PFSK-1 (cell line): Measurements from ENCODE around the gene NABP1.

Experiments used
- FOXP2 ChIP-seq: optimal IDR thresholded peaks from 2 replicates; pipeline ENCODE3; 2011; ENCODE audit warnings: borderline replicate concordance, control low read depth, inconsistent platforms; ENCODE audit not compliant: insufficient read depth; ENCODE audit errors: extremely low read length, extremely low read depth
- POLR2AphosphoS5 ChIP-seq: IDR thresholded peaks from 2 replicates; pipeline ENCODE4 v1.6.1; 2012; ENCODE audit warnings: low read depth, mild to moderate bottlenecking, control low read depth, low read length, moderate library complexity
- SIN3A ChIP-seq: IDR thresholded peaks from 2 replicates; pipeline ENCODE4 v1.6.1; 2012; ENCODE audit warnings: mild to moderate bottlenecking, low read length, moderate library complexity, borderline replicate concordance; ENCODE audit not compliant: insufficient read depth
- TAF1 ChIP-seq: IDR thresholded peaks from 2 replicates; pipeline ENCODE4 v1.6.1; 2012; ENCODE audit warnings: low read length, control low read depth, borderline replicate concordance; ENCODE audit not compliant: insufficient read depth
- TF ChIP-seq, protein P1 (sequence below), 2 experiments: IDR thresholded peaks; 2 replicates each; pipeline versions ENCODE4 v1.6.1 to v1.8.0; 2011 to 2012; ENCODE audit warnings: low read depth in 2 of 2, low read length in 2 of 2, control low read depth in 1 of 2, inconsistent platforms in 1 of 2, mild to moderate bottlenecking in 1 of 2, moderate library complexity in 1 of 2; ENCODE audit not compliant: insufficient read depth in 1 of 2

Gene NABP1

DNA sequence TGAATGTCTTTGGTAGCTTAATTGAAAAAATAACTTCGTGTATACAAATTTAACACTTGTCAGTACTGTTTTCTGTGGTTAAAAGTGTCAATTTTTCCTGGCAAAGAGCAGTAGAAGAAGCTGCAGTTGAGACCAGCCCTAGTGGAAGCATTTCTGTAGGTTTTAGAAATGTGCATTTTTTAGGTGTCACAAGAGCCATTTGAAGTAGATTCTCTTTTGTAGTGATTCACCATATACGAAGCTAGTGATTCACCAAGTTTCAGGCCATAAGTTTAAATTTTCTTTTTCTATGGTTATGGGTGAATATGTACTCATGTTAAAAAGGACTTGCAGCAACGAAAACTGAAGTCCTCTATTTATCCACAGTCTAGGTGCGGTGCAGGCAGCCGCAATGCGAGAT is 4.2 kb downstream of the NABP1 start:
- TF ChIP-seq FOXP2 (no peak), TAF1 (no peak), POLR2AphosphoS5 (no peak), SIN3A (no peak)
- TF ChIP-seq, protein P1, sequence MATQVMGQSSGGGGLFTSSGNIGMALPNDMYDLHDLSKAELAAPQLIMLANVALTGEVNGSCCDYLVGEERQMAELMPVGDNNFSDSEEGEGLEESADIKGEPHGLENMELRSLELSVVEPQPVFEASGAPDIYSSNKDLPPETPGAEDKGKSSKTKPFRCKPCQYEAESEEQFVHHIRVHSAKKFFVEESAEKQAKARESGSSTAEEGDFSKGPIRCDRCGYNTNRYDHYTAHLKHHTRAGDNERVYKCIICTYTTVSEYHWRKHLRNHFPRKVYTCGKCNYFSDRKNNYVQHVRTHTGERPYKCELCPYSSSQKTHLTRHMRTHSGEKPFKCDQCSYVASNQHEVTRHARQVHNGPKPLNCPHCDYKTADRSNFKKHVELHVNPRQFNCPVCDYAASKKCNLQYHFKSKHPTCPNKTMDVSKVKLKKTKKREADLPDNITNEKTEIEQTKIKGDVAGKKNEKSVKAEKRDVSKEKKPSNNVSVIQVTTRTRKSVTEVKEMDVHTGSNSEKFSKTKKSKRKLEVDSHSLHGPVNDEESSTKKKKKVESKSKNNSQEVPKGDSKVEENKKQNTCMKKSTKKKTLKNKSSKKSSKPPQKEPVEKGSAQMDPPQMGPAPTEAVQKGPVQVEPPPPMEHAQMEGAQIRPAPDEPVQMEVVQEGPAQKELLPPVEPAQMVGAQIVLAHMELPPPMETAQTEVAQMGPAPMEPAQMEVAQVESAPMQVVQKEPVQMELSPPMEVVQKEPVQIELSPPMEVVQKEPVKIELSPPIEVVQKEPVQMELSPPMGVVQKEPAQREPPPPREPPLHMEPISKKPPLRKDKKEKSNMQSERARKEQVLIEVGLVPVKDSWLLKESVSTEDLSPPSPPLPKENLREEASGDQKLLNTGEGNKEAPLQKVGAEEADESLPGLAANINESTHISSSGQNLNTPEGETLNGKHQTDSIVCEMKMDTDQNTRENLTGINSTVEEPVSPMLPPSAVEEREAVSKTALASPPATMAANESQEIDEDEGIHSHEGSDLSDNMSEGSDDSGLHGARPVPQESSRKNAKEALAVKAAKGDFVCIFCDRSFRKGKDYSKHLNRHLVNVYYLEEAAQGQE (IDR thresholded peaks at IDR 0.05; ENCODE audit: insufficient read depth in 1 of 2, low read depth in 2 of 2, low read length in 2 of 2): no peak

DNA sequence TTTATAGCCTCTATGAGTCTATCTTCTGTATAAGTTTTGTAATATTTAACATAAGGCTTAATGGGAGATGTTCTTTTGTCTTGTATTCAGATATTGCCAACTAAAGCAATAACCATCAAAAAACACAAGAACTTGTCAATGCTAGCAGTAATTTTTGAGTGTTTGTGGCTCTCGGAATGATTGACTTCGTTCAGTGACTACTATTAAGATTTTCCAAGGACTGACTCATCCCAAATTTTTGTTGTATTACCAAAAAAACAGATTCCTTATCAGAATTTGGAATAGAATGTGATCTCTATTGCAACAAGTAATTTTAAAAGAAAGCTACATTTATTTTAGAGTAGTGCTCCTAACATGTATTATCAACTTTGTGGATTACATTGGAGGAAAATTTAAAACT is 8.1 kb downstream of the NABP1 start:
- TF ChIP-seq, protein P1 (IDR thresholded peaks at IDR 0.05; ENCODE audit: insufficient read depth in 1 of 2, low read depth in 2 of 2, low read length in 2 of 2): no peak
- TF ChIP-seq FOXP2 (no peak), SIN3A (no peak), POLR2AphosphoS5 (no peak), TAF1 (no peak)

DNA sequence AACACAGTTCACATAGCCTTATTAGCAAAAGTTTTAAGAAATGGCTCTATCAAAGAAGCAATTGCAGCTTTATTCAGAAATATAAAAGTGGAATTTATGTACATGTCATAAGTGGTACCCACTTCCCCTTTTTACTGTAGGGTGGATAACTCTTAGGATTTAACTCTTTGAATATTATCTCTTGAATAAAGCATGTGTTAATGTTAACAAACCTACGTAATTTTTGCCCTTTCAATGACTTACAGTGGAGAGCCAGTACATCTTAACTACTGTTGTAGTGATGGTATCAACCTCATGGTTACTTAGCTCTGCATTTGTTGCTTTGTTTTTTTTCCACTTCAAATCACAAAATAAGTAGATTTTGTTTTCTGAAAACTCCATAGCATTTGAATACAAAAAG is 8.8 kb downstream of the NABP1 start:
- TF ChIP-seq, protein P1 (IDR thresholded peaks at IDR 0.05; ENCODE audit: insufficient read depth in 1 of 2, low read depth in 2 of 2, low read length in 2 of 2): no peak
- no peak for TF ChIP-seq POLR2AphosphoS5
- no peak for TF ChIP-seq SIN3A

DNA sequence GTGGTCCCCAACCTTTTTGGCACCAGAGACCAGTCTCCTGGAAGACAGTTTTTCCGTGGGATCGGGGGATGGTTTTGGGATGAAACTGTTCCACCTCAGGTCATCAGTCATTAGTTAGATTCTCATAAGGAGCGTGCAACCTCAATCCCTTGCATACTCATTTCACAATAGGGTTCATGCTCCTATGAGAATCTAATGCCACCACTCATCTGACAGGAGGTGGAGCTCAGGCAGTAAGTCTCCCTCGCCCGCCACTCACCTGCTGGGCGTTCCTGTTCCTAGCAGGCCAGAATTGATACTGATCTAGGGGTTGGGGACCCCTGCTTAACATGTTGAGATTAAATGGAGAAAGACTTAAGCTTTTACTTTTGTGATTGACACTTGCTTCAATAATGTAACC is 9.9 kb downstream of the NABP1 start:
- TF ChIP-seq FOXP2 (no peak), SIN3A (no peak)

DNA sequence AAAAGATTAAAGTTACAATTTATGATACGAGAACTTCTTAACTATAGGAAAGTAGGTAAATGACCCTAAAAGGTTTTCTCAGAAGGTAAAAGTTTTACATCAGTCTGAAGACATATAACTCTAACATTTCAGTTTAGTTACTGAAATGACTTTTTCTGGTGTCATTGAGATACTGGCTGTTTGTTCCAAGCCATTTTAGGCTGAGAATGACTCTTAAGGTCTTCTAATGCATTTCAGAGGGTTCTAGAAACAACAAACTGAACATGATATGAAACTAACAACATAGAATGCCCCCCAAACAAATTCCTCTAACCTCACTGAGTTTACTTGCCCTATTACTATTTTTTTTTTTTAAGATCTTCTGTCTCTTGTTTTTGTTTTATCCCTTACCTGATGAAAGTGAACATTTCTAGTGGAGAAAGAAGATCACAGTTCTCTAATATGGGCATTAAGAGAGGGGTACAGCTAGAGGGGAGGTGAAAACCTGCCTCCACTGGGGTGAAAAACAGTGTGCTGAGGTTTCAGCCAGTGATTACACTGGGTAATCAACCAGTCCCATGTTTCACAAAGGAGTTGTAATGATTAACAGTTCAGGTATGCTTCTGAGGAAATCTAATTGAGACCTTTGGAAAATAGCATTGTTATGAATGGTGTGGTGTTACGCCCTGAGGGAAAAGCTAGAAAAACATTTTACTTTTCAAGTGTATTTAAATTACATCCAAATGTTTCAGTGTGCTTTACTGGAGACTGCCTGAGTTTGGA is 11.2 kb downstream of the NABP1 start:
- TF ChIP-seq TAF1: no peak
- no peak for TF ChIP-seq FOXP2
- TF ChIP-seq, protein P1 (IDR thresholded peaks at IDR 0.05; ENCODE audit: insufficient read depth in 1 of 2, low read depth in 2 of 2, low read length in 2 of 2): no peak
- TF ChIP-seq POLR2AphosphoS5: no peak
- TF ChIP-seq SIN3A: no peak
